Fibroblast of lung (primary cell): ENCODE data around the gene SPAAR. TPM values are rescaled to one million over a fixed set of nuclear protein-coding genes. Genes with fewer than 3 reads are reported as not detected.

Experiments used
- DNase-seq, 2 donors: peaks; one replicate each; pipeline versions ENCODE4 v3.0.0 to v3.0.0-alpha.2; 2010; ENCODE audit warnings: low read depth in 2 of 2
- H2AFZ ChIP-seq: 2 replicates; pipeline ENCODE4 v1.5.1; 2012; ENCODE audit warnings: low read length, control low read depth, inconsistent platforms
- H3K27ac ChIP-seq: 2 replicates; pipeline ENCODE4 v1.5.1; 2011; ENCODE audit warnings: low read length, control low read depth; ENCODE audit not compliant: insufficient read depth
- H3K27me3 ChIP-seq: 2 replicates; pipeline ENCODE4 v1.5.1; 2011; ENCODE audit warnings: mild to moderate bottlenecking, low read length; ENCODE audit not compliant: control insufficient read depth, insufficient read depth
- H3K36me3 ChIP-seq: 2 replicates; pipeline ENCODE4 v1.5.1; 2011; ENCODE audit warnings: low read length; ENCODE audit not compliant: control insufficient read depth, insufficient read depth
- H3K4me1 ChIP-seq: 2 replicates; pipeline ENCODE4 v1.5.1; 2011; ENCODE audit warnings: low read length; ENCODE audit not compliant: control insufficient read depth, insufficient read depth; ENCODE audit errors: extremely low read depth
- H3K4me2 ChIP-seq: 2 replicates; pipeline ENCODE4 v1.5.1; 2011; ENCODE audit warnings: low read length, control low read depth; ENCODE audit not compliant: insufficient read depth; ENCODE audit errors: extremely low read depth
- H3K4me3 ChIP-seq, 4 experiments: fragments of 200-600 bp in 1 of 4; sonication (generic) in 1 of 4; replicated peaks in 1 of 4; 2 replicates each; pipeline ENCODE4 v1.5.1; 2011 to 2016; ENCODE audit warnings: low read length in 4 of 4, low read depth in 3 of 4, mild to moderate bottlenecking in 3 of 4, control low read depth in 2 of 4, inconsistent platforms in 1 of 4, mixed read lengths in 1 of 4; ENCODE audit not compliant: insufficient read depth in 1 of 4; ENCODE audit errors: control extremely low read depth in 1 of 4
- H3K79me2 ChIP-seq: 2 replicates; pipeline ENCODE4 v1.5.1; 2012; ENCODE audit warnings: mild to moderate bottlenecking, low read length, inconsistent platforms; ENCODE audit not compliant: control insufficient read depth, insufficient read depth
- H3K9ac ChIP-seq: 2 replicates; pipeline ENCODE4 v1.5.1; 2011; ENCODE audit warnings: mild to moderate bottlenecking, low read length, control low read depth; ENCODE audit not compliant: insufficient read depth
- H3K9me3 ChIP-seq: 2 replicates; pipeline ENCODE4 v1.5.1; 2012; ENCODE audit warnings: low read depth, low read length; ENCODE audit not compliant: control insufficient read depth, insufficient read depth
- H4K20me1 ChIP-seq: 2 replicates; pipeline ENCODE4 v1.5.1; 2011; ENCODE audit warnings: low read length; ENCODE audit not compliant: control insufficient read depth, insufficient read depth; ENCODE audit errors: extremely low read depth
- EZH2 ChIP-seq: IDR thresholded peaks from 2 replicates; pipeline ENCODE4 v1.5.1; 2012; ENCODE audit warnings: low read length, control low read depth, mild to moderate bottlenecking; ENCODE audit errors: missing control alignments
- polyA plus RNA-seq, 2 donors: library from polyadenylated mRNA; depleted of rRNA in 1 of 2; stranded (reverse) in 1 of 2; unstranded in 1 of 2; fragments of >200 nt; gene quantifications; 2 replicates each; pipeline ENCODE4 v1.2.1, GENCODE V29; 2011 to 2012; ENCODE audit warnings: missing spikeins in 1 of 2
- total RNA-seq: library from RNA; depleted of rRNA; stranded (reverse); fragments of >200 nt; gene quantifications from 2 replicates; pipeline ENCODE4 v1.2.1, GENCODE V29; 2014
- TF ChIP-seq, protein P1 (sequence below), 2 donors: IDR thresholded peaks in 1 of 2; conservative IDR thresholded peaks in 1 of 2; 1 replicate in 1 of 2; 2 replicates in 1 of 2; pipeline ENCODE4 v1.5.1; 2011 to 2012; ENCODE audit warnings: low read length in 2 of 2, control low read depth in 1 of 2, inconsistent platforms in 1 of 2, low read depth in 1 of 2, mild to moderate bottlenecking in 1 of 2

The SPAAR gene
- total and polyA plus RNA-seq, 2 donors (not counting 1 experiment from before 2014, with no cell fraction given), result 0.17 to 0.41 TPM

DNA sequence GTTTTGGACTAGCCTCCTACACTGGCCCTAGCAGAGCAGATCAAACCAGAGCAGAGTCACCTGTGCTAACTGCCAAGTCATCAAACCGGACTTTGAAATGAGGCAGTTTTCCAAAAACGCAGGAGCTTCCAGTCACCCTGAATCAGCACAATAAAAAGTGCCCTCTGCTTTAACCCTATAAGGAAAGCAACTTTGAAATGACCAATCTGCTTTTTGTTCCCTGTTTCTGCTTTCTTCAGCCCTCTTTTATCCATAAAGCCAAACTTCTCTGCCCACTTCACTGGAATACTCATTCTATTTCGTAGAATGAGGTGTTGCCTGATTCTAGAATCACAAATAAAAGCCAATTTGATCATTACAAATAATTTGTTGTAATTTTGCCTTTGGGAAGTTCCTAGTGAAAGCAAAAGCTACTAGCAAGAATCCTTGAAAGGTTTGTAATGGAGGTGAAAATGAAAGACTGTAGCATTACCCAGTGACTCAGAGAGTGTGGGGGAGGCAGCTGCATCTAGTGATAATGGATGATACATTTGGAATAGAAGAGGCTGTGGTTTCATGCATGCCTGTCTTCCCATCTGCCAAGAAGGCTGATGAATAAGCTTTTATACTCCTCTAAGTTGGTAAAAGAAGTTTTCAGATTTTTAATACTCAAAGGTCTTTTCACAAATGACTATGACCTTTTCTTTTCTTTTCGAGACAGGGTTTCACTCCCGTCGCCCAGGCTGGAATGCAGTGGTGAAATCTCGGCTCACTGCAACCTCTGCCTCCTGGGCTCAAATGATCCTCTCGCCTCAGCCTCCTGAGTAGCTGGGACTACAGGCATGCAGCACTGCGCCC lies 14.9 kb downstream of the SPAAR start:
- TF ChIP-seq EZH2, result no peak
- TF ChIP-seq, protein P1, sequence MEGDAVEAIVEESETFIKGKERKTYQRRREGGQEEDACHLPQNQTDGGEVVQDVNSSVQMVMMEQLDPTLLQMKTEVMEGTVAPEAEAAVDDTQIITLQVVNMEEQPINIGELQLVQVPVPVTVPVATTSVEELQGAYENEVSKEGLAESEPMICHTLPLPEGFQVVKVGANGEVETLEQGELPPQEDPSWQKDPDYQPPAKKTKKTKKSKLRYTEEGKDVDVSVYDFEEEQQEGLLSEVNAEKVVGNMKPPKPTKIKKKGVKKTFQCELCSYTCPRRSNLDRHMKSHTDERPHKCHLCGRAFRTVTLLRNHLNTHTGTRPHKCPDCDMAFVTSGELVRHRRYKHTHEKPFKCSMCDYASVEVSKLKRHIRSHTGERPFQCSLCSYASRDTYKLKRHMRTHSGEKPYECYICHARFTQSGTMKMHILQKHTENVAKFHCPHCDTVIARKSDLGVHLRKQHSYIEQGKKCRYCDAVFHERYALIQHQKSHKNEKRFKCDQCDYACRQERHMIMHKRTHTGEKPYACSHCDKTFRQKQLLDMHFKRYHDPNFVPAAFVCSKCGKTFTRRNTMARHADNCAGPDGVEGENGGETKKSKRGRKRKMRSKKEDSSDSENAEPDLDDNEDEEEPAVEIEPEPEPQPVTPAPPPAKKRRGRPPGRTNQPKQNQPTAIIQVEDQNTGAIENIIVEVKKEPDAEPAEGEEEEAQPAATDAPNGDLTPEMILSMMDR (conservative IDR thresholded peaks at IDR 0.05 in 1 of 2, IDR thresholded peaks at IDR 0.05 in 1 of 2; ENCODE audit: low read depth in 1 of 2, low read length in 2 of 2), result no peak
- Histone ChIP-seq H3K79me2 (no peaks in the 10 kb centered on the region), H3K9me3 (no peaks in the 10 kb centered on the region), H2AFZ (no peak overlapping the region), H3K27ac (peak overlapping the region; percentile 69), H4K20me1 (no peaks in the 10 kb centered on the region), H3K4me2 (peak overlapping the region; percentile 67), H3K4me3 (peak overlapping the region in 2 of 4 experiments; percentile 14 to 23), H3K9ac (no peak overlapping the region), H3K27me3 (no peaks in the 10 kb centered on the region), H3K36me3 (no peaks in the 10 kb centered on the region), H3K4me1 (peaks cover 14% of the 10 kb centered on the region)
- peak; percentile 90 to 98 for DNase-seq

DNA sequence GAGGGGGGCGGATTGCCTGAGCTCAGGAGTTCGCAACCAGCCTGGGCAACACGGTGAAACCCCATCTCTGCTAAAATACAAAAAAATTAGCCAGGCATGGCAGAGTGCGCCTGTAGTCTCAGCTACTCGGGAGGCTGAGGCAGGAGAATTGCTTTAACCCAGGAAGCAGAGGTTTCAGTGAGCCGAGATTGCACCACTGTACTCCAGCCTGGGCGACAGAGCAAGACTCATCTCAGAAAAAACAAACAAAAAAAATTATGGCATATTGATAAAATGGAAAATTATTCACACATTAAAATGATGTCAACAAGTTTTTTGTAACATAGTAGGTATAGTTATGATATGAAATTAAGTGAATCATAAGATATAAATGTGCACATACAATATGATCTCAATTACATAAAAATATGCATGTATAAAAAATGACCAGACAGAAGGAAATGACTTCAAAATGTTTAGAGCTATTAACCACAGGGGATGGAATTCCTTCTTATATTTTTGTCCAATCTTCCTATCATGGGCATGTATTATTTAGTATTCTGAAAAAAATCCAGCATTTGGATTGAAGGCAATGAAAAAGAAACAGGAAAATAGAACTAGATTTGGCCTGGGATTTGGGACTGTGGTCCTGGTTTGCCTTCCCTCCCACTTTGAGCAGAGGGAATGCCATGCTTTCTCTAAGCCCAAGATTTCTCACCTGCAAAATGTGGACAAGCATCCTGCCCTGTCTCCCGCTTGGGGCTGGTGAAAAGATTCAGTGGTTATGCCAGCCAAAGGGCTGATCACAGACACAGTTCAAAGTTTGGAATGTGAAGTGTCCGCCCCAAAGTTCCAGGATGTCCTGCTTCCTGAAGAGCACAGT lies 19.5 kb downstream of the SPAAR start:
- Histone ChIP-seq H3K27me3 (no peaks in the 10 kb centered on the region), H3K27ac (no peak overlapping the region), H2AFZ (peak overlapping the region; percentile 47), H4K20me1 (no peaks in the 10 kb centered on the region), H3K4me3 (no peak overlapping the region), H3K4me1 (peaks cover 11% of the 10 kb centered on the region), H3K4me2 (no peak overlapping the region), H3K9ac (no peak overlapping the region), H3K79me2 (no peaks in the 10 kb centered on the region), H3K9me3 (no peaks in the 10 kb centered on the region), H3K36me3 (no peaks in the 10 kb centered on the region)
- TF ChIP-seq, protein P1 (conservative IDR thresholded peaks at IDR 0.05 in 1 of 2, IDR thresholded peaks at IDR 0.05 in 1 of 2; ENCODE audit: low read depth in 1 of 2, low read length in 2 of 2), result no peak
- no peak for TF ChIP-seq EZH2
- no peak for DNase-seq

DNA sequence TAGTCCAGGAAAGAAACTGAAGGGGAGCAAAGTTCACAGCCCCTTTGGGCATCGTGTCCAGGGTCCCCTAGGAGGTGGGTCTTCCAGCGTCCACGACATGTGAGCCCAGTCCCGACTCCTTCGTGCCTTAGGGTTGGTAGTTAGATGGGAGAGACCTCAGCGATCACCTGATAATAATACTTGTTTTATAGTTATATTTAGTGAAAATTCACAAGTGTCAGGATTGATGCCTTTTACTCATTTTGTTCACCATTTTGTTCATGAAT lies 20.1 kb downstream of the SPAAR start:
- Histone ChIP-seq H3K79me2 (no peaks in the 10 kb centered on the region), H3K4me2 (no peak overlapping the region), H3K4me1 (peaks cover 10% of the 10 kb centered on the region), H3K27ac (no peak overlapping the region), H3K9ac (no peak overlapping the region), H4K20me1 (no peaks in the 10 kb centered on the region), H3K4me3 (no peak overlapping the region), H3K9me3 (no peaks in the 10 kb centered on the region), H3K36me3 (no peaks in the 10 kb centered on the region), H2AFZ (peak overlapping the region; percentile 47), H3K27me3 (no peaks in the 10 kb centered on the region)
- TF ChIP-seq, protein P1 (conservative IDR thresholded peaks at IDR 0.05 in 1 of 2, IDR thresholded peaks at IDR 0.05 in 1 of 2; ENCODE audit: low read depth in 1 of 2, low read length in 2 of 2), result no peak
- TF ChIP-seq EZH2, result no peak
- DNase-seq, result no peak
